H1 (cell line): ENCODE data around the gene HMSD. TPM values are rescaled to one million over a fixed set of nuclear protein-coding genes. Genes with fewer than 3 reads are reported as not detected.

Experiments used
- CTCF ChIA-PET: fragments of 300-600 bp; sonication (Branson Sonifier 250); formaldehyde crosslinking; loops from one replicate; lab custom pipeline; 2021; ENCODE audit not compliant: partially characterized antibody; lab: Charles Lee
- POLR2A ChIA-PET: fragments of 300-600 bp; sonication (Branson Sonifier 250); formaldehyde crosslinking; loops from one replicate; lab custom pipeline; 2021; ENCODE audit warnings: inconsistent platforms; ENCODE audit not compliant: partially characterized antibody; lab: Charles Lee
- DNase-seq, 2 experiments: peaks; one replicate each; pipeline versions ENCODE4 v3.0.0 to v3.0.0-alpha.2; 2010 to 2022; ENCODE audit warnings: low spot score in 2 of 2, low read depth in 1 of 2, mixed read lengths in 1 of 2
- FAIRE-seq: peaks from 2 replicates; lab custom pipeline; 2011; peaks lifted over from hg19 to GRCh38; lab: Jason Lieb, UNC
- H2AFZ ChIP-seq: 2 replicates; pipeline ENCODE4 v1.8.1; 2012; ENCODE audit warnings: low read length, inconsistent platforms
- H2AK5ac ChIP-seq: 2 replicates; pipeline ENCODE4 v1.6.1; 2013; ENCODE audit warnings: low read depth, low read length
- H2BK120ac ChIP-seq: replicated peaks from 2 replicates; pipeline ENCODE3; 2013; ENCODE audit warnings: low read depth, low read length, inconsistent platforms
- H2BK12ac ChIP-seq: 2 replicates; pipeline ENCODE4 v1.6.1; 2013; ENCODE audit warnings: low read depth, low read length
- H2BK15ac ChIP-seq: 2 replicates; pipeline ENCODE4 v1.6.1; 2013; ENCODE audit warnings: low read length
- H2BK20ac ChIP-seq: 2 replicates; pipeline ENCODE4 v1.6.1; 2013; ENCODE audit warnings: low read length
- H2BK5ac ChIP-seq: 2 replicates; pipeline ENCODE4 v1.6.1; 2013; ENCODE audit warnings: low read depth, low read length
- H3K14ac ChIP-seq: 2 replicates; pipeline ENCODE4 v1.6.1; 2013; ENCODE audit warnings: inconsistent platforms; ENCODE audit not compliant: insufficient read length
- H3K18ac ChIP-seq: 2 replicates; pipeline ENCODE4 v1.6.1; 2013; ENCODE audit warnings: low read length; ENCODE audit errors: extremely low read depth
- H3K23ac ChIP-seq: 2 replicates; pipeline ENCODE4 v1.6.1; 2013; ENCODE audit warnings: inconsistent platforms; ENCODE audit not compliant: insufficient read length
- H3K23me2 ChIP-seq: 2 replicates; pipeline ENCODE4 v1.6.1; 2013; ENCODE audit warnings: low read depth, low read length
- H3K27ac ChIP-seq: 2 replicates; pipeline ENCODE4 v1.6.1; 2011; ENCODE audit warnings: low read depth, low read length, inconsistent platforms
- H3K27me3 ChIP-seq, 4 experiments: replicated peaks in 1 of 4; 1 replicate in 1 of 4; 2 replicates in 3 of 4; pipeline versions ENCODE4 v1.6.1 to v1.8.1; 2011 to 2013; ENCODE audit warnings: low read length in 3 of 4, mild to moderate bottlenecking in 3 of 4, inconsistent platforms in 2 of 4, mixed read lengths in 2 of 4, moderate library complexity in 1 of 4; ENCODE audit not compliant: control insufficient read depth in 3 of 4, insufficient read depth in 3 of 4; ENCODE audit errors: extremely low read depth in 1 of 4
- H3K36me3 ChIP-seq, 4 experiments: 2 replicates each; pipeline versions ENCODE4 v1.6.1 to v1.8.1; 2011 to 2013; ENCODE audit warnings: mild to moderate bottlenecking in 4 of 4, low read length in 3 of 4, moderate library complexity in 2 of 4, control low read depth in 1 of 4, inconsistent platforms in 1 of 4; ENCODE audit not compliant: insufficient read depth in 4 of 4, control insufficient read depth in 2 of 4
- H3K4ac ChIP-seq: replicated peaks from 2 replicates; pipeline ENCODE3; 2013; ENCODE audit warnings: low read length, low read depth, mixed read lengths, inconsistent platforms; ENCODE audit not compliant: insufficient read length
- H3K4me1 ChIP-seq, 4 experiments: replicated peaks in 1 of 4; 1 replicate in 1 of 4; 2 replicates in 3 of 4; pipeline versions ENCODE4 v1.6.1 to v1.8.1; 2011 to 2013; ENCODE audit warnings: low read length in 3 of 4, inconsistent platforms in 2 of 4, mixed read lengths in 1 of 4; ENCODE audit not compliant: insufficient read depth in 4 of 4, control insufficient read depth in 3 of 4
- H3K4me2 ChIP-seq, 2 experiments: 2 replicates each; pipeline versions ENCODE4 v1.6.1 to v1.8.1; 2011 to 2013; ENCODE audit warnings: low read depth in 2 of 2, low read length in 2 of 2, control low read depth in 1 of 2, inconsistent platforms in 1 of 2, mild to moderate bottlenecking in 1 of 2; ENCODE audit not compliant: insufficient read depth in 1 of 2
- H3K4me3 ChIP-seq, 4 experiments: fragments of 200-600, 300-600 bp in 1 of 4; sonication (generic), shearing (Covaris generic), sonication (Bioruptor Twin) in 1 of 4; 2 replicates each; pipeline versions ENCODE4 v1.5.1 to v1.8.1; 2011 to 2016; ENCODE audit warnings: low read length in 4 of 4, low read depth in 3 of 4, control low read depth in 2 of 4, inconsistent platforms in 2 of 4, mild to moderate bottlenecking in 2 of 4, mixed read lengths in 1 of 4, moderate library complexity in 1 of 4; ENCODE audit not compliant: insufficient read depth in 2 of 4; ENCODE audit errors: extremely low read depth in 1 of 4
- H3K56ac ChIP-seq: replicated peaks from 2 replicates; pipeline ENCODE3; 2013; ENCODE audit warnings: low read depth, mild to moderate bottlenecking, mixed read lengths, low read length, inconsistent platforms; ENCODE audit not compliant: insufficient read length
- H3K79me1 ChIP-seq: 2 replicates; pipeline ENCODE4 v1.6.1; 2013; ENCODE audit warnings: low read depth, low read length, control low read depth
- H3K79me2 ChIP-seq, 2 experiments: 2 replicates each; pipeline versions ENCODE4 v1.6.1 to v1.8.1; 2012 to 2013; ENCODE audit warnings: low read length in 2 of 2, mild to moderate bottlenecking in 2 of 2, inconsistent platforms in 1 of 2; ENCODE audit not compliant: insufficient read depth in 2 of 2, control insufficient read depth in 1 of 2
- H3K9ac ChIP-seq, 4 experiments: replicated peaks in 1 of 4; 1 replicate in 1 of 4; 2 replicates in 3 of 4; pipeline versions ENCODE4 v1.6.1 to v1.8.1; 2011 to 2013; ENCODE audit warnings: low read depth in 3 of 4, low read length in 3 of 4, control low read depth in 2 of 4, mild to moderate bottlenecking in 2 of 4, moderate library complexity in 2 of 4, inconsistent platforms in 1 of 4; ENCODE audit errors: extremely low read depth in 1 of 4
- H3K9me3 ChIP-seq, 2 experiments: 2 replicates each; pipeline versions ENCODE4 v1.6.1 to v1.8.1; 2012 to 2013; ENCODE audit warnings: mild to moderate bottlenecking in 2 of 2, moderate library complexity in 2 of 2, control low read depth in 1 of 2, inconsistent platforms in 1 of 2, low read depth in 1 of 2, low read length in 1 of 2, mixed read lengths in 1 of 2; ENCODE audit not compliant: insufficient read depth in 2 of 2
- H4K20me1 ChIP-seq, 2 experiments: replicated peaks in 1 of 2; 2 replicates each; pipeline versions ENCODE3 to v1.8.1; 2011 to 2013; ENCODE audit warnings: inconsistent platforms in 2 of 2, low read length in 2 of 2, mild to moderate bottlenecking in 1 of 2; ENCODE audit not compliant: insufficient read depth in 2 of 2, control insufficient read depth in 1 of 2
- H4K5ac ChIP-seq: 2 replicates; pipeline ENCODE4 v1.6.1; 2013; ENCODE audit warnings: low read length, low read depth, mixed read lengths, inconsistent platforms; ENCODE audit not compliant: insufficient read length
- H4K8ac ChIP-seq: 2 replicates; pipeline ENCODE4 v1.8.0; 2013; ENCODE audit warnings: mild to moderate bottlenecking, moderate library complexity, low read length, inconsistent platforms; ENCODE audit not compliant: insufficient read depth; ENCODE audit errors: extremely low read depth
- H4K91ac ChIP-seq: replicated peaks from 2 replicates; pipeline ENCODE3; 2013; ENCODE audit warnings: low read length, mixed read lengths, inconsistent platforms; ENCODE audit not compliant: insufficient read length
- BACH1 ChIP-seq: IDR thresholded peaks from 2 replicates; pipeline ENCODE4 v1.6.1; 2012; ENCODE audit warnings: low read length, improper control_type of control experiment
- CEBPB ChIP-seq: IDR thresholded peaks from 2 replicates; pipeline ENCODE4 v1.6.1; 2012; ENCODE audit warnings: low read depth, low read length
- EGR1 ChIP-seq: IDR thresholded peaks from 2 replicates; pipeline ENCODE4 v1.6.1; 2011; ENCODE audit warnings: low read depth, low read length, borderline replicate concordance
- RFX5 ChIP-seq: IDR thresholded peaks from 2 replicates; pipeline ENCODE4 v1.6.1; 2011; ENCODE audit warnings: low read depth, low read length, improper control_type of control experiment, borderline replicate concordance
- TAF1 ChIP-seq: IDR thresholded peaks from 2 replicates; pipeline ENCODE4 v1.6.1; 2011; ENCODE audit warnings: mild to moderate bottlenecking, low read depth, low read length
- ZNF274 ChIP-seq: IDR thresholded peaks from 2 replicates; pipeline ENCODE4 v1.7.0; 2012; ENCODE audit warnings: low read length, borderline replicate concordance; ENCODE audit errors: extremely low read depth
- WGBS, 2 experiments: shearing (Covaris generic) in 1 of 2; methylation state at CpG; one replicate each; pipeline versions ENCODE4 v1.1.6 to v1.1.7; 2013 to 2015; ENCODE audit warnings: low lambda C conversion rate in 2 of 2, mixed read lengths in 2 of 2, inconsistent platforms in 1 of 2, low coverage in 1 of 2, missing lambda C conversion rate in 1 of 2; ENCODE audit not compliant: insufficient replicate concordance in 2 of 2, insufficient coverage in 1 of 2, insufficient read length in 1 of 2; ENCODE audit errors: extremely low coverage in 1 of 2, missing lambda C conversion rate in 1 of 2; 5-methylcytosine and 5-hydroxymethylcytosine counted together
- polyA plus RNA-seq, 7 experiments: library from polyadenylated mRNA; depleted of rRNA in 3 of 7; stranded (reverse) in 5 of 7; unstranded in 2 of 7; fragments of >200 nt in 5 of 7; fragments of 200-250 nt in 2 of 7; gene quantifications; 1 replicate in 5 of 7; 2 replicates in 1 of 7; 4 replicates in 1 of 7; pipeline versions ENCODE4 v1.2.1 to v1.2.3, GENCODE V29; 2011 to 2013; ENCODE audit warnings: missing spikeins in 2 of 7, mixed read lengths in 2 of 7
- total RNA-seq: library from RNA; stranded (reverse); fragmentation: NEBNext Ultra II Directional; extraction: Animal tissue kit (Norgen Biotek cat#: 25700); gene quantifications from 2 replicates; pipeline ENCODE4 v1.2.1, GENCODE V29; 2021
- TF ChIP-seq, protein P1 (sequence below): IDR thresholded peaks from 2 replicates; pipeline ENCODE4 v1.6.1; 2012; ENCODE audit warnings: inconsistent platforms

HMSD gene
- total and polyA plus RNA-seq, 2 of the 8 experiments (the other 6 are each of a cell fraction or from before 2014, with no cell fraction given), result 1.3 to 3.0 TPM

- Histone ChIP-seq H3K4me1 (no peaks in the 10 kb centered on the region), H2BK15ac (no peak overlapping the region), H2BK5ac (no peak overlapping the region), H3K27me3 (peaks cover 12 to 29% (median 22%) of the 10 kb centered on the region in 4 experiments), H3K27ac (no peak overlapping the region), H3K23ac (no peak overlapping the region), H3K23me2 (no peaks in the 10 kb centered on the region), H2BK120ac (no peak overlapping the region), H3K56ac (no peak overlapping the region), H3K4ac (no peak overlapping the region), H2AFZ (no peak overlapping the region; the same call in 1 of the 2 replicates), H3K9me3 (no peaks in the 10 kb centered on the region), H3K18ac (no peak overlapping the region), H4K8ac (no peak overlapping the region), H4K5ac (no peak overlapping the region), H3K9ac (no peak overlapping the region), H3K14ac (no peak overlapping the region), H2BK20ac (no peak overlapping the region), H4K91ac (no peak overlapping the region), H4K20me1 (peaks cover 0 to 1% of the 10 kb centered on the region in 2 experiments), H3K4me3 (no peak overlapping the region), H2BK12ac (no peak overlapping the region), H3K79me2 (no peaks in the 10 kb centered on the region), H3K36me3 (no peaks in the 10 kb centered on the region), H2AK5ac (no peak overlapping the region), H3K4me2 (no peak overlapping the region), H3K79me1 (no peaks in the 10 kb centered on the region; the same call in 1 of the 2 replicates)
- 75% methylated on average over 2 of the region's 2 CpGs; no CpG with 5 or more reads in 1 of the 2 experiments for WGBS, 2 experiments
- DNase-seq, result no peak
- TF ChIP-seq EGR1 (no peak), ZNF274 (no peak), RFX5 (no peak), TAF1 (no peak), BACH1 (no peak), CEBPB (no peak)
- TF ChIP-seq, protein P1, sequence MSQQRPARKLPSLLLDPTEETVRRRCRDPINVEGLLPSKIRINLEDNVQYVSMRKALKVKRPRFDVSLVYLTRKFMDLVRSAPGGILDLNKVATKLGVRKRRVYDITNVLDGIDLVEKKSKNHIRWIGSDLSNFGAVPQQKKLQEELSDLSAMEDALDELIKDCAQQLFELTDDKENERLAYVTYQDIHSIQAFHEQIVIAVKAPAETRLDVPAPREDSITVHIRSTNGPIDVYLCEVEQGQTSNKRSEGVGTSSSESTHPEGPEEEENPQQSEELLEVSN, result no peak
- ChIA-PET POLR2A (no interaction called here), CTCF (no interaction called here)
- no peak for FAIRE-seq
Measured at GRCh38 chr18:63981719-63982118, 32.6 kb downstream of the HMSD start.
